OCI-LY1 (cell line): ENCODE results near the gene MT1E.

Experiments
- EZH2 ChIP-seq: fragments of 200-600 bp; sonication (generic), shearing (Covaris generic); IDR thresholded peaks from 2 replicates; pipeline ENCODE4 v1.8.0; 2017; ENCODE audit warnings: borderline replicate concordance, mixed run types, mild to moderate bottlenecking, antibody characterized with exemption, low read length, moderate library complexity, mixed read lengths
- TF ChIP-seq, protein P1 (sequence below): fragments of 200-600 bp; sonication (generic), shearing (Covaris generic); IDR thresholded peaks from 2 replicates; pipeline ENCODE4 v1.5.1; 2017; ENCODE audit warnings: mild to moderate bottlenecking, antibody characterized with exemption, low read length, moderate library complexity, mixed read lengths

DNA sequence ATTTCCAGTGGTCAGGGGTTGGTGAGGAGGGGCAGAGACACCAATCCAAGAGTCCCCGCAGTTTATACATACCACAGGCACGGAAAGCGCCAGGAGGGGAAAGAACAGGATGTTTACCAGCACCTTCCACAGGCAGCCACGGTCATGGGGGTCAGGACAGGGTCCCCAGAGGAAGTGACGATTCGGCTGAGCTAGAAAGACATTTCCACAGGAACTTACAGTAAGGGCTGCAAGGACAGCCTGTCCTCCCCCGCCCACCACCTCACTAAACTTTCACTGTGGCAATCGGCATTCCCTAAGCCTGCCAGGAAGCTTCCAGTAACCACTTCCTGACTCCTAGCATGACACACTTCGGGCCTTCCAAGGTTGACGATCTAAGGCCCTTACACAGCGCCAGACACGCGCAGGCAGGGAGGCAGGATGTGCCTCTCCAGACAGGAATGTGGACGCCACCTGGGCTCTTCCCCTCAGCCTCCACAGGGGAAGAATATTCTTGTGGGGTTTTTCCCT, 18.4 kb upstream of the MT1E start:
- TF ChIP-seq, protein P1, sequence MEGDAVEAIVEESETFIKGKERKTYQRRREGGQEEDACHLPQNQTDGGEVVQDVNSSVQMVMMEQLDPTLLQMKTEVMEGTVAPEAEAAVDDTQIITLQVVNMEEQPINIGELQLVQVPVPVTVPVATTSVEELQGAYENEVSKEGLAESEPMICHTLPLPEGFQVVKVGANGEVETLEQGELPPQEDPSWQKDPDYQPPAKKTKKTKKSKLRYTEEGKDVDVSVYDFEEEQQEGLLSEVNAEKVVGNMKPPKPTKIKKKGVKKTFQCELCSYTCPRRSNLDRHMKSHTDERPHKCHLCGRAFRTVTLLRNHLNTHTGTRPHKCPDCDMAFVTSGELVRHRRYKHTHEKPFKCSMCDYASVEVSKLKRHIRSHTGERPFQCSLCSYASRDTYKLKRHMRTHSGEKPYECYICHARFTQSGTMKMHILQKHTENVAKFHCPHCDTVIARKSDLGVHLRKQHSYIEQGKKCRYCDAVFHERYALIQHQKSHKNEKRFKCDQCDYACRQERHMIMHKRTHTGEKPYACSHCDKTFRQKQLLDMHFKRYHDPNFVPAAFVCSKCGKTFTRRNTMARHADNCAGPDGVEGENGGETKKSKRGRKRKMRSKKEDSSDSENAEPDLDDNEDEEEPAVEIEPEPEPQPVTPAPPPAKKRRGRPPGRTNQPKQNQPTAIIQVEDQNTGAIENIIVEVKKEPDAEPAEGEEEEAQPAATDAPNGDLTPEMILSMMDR = no peak
- no peak for TF ChIP-seq EZH2
